A673 (cell line): ENCODE measurements around the gene AGBL4. TPM values are rescaled to one million over a fixed set of nuclear protein-coding genes. Genes with fewer than 3 reads are reported as not detected.

Experiments
- BruUV-seq: library from RNA; stranded (reverse); fragments of 400-500 nt; replicated peaks from 2 replicates; lab custom pipeline; 2021; lab: Mats Ljungman, UMichigan
- CTCF ChIA-PET: fragments of 300-600 bp; sonication (Branson Sonifier 250); formaldehyde crosslinking; loops from one replicate; lab custom pipeline; 2022; ENCODE audit warnings: antibody characterized with exemption; lab: Charles Lee
- POLR2A ChIA-PET: fragments of 300-600 bp; sonication (Branson Sonifier 250); formaldehyde crosslinking; loops from one replicate; lab custom pipeline; 2022; ENCODE audit warnings: antibody characterized with exemption; ENCODE audit not compliant: low non-redundant PET; lab: Charles Lee
- DNase-seq: peaks from one replicate; pipeline ENCODE4 v3.0.0-alpha.2; 2015; ENCODE audit warnings: low spot score
- H3K27ac ChIP-seq: fragments of 200-600 bp; sonication (generic); 2 replicates; pipeline ENCODE4 v1.5.1; 2016; ENCODE audit warnings: mixed run types, low read depth, mild to moderate bottlenecking, mixed read lengths, antibody characterized with exemption, low read length; ENCODE audit not compliant: poor library complexity, severe bottlenecking
- H3K27me3 ChIP-seq: fragments of 200-600 bp; sonication (generic); replicated peaks from 2 replicates; pipeline ENCODE4 v1.6.1; 2017; ENCODE audit warnings: mixed run types, low read depth, mild to moderate bottlenecking, mixed read lengths, antibody characterized with exemption, low read length; ENCODE audit not compliant: insufficient read depth, poor library complexity
- H3K36me3 ChIP-seq: fragments of 200-600 bp; sonication (generic); 2 replicates; pipeline ENCODE4 v1.6.1; 2016; ENCODE audit warnings: mixed run types, mild to moderate bottlenecking, mixed read lengths, antibody characterized with exemption, low read length; ENCODE audit not compliant: insufficient read depth, poor library complexity, severe bottlenecking
- H3K4me1 ChIP-seq: fragments of 200-600 bp; sonication (generic); 2 replicates; pipeline ENCODE4 v1.6.1; 2017; ENCODE audit warnings: mixed run types, mild to moderate bottlenecking, mixed read lengths, antibody characterized with exemption, low read length; ENCODE audit not compliant: insufficient read depth, poor library complexity, severe bottlenecking
- H3K4me3 ChIP-seq: fragments of 200-600 bp; sonication (generic); 2 replicates; pipeline ENCODE4 v1.5.1; 2016; ENCODE audit warnings: low read depth, mixed run types, mild to moderate bottlenecking, mixed read lengths, low read length; ENCODE audit not compliant: poor library complexity, severe bottlenecking
- H3K9me3 ChIP-seq: fragments of 200-600 bp; sonication (generic); 2 replicates; pipeline ENCODE4 v1.6.1; 2016; ENCODE audit warnings: mixed run types, low read depth, mild to moderate bottlenecking, mixed read lengths, antibody characterized with exemption, low read length; ENCODE audit not compliant: poor library complexity, severe bottlenecking
- CTCF ChIP-seq: fragments of 300-800, 200-600 bp; sonication (generic); conservative IDR thresholded peaks from 2 replicates; pipeline ENCODE4 v1.5.1; 2017; ENCODE audit warnings: low read depth, mild to moderate bottlenecking, antibody characterized with exemption, low read length, moderate library complexity, mixed read lengths
- EZH2 ChIP-seq: fragments of 200-600 bp; sonication (generic); IDR thresholded peaks from 2 replicates; pipeline ENCODE4 v1.6.1; 2017; ENCODE audit warnings: borderline replicate concordance, low read depth, mild to moderate bottlenecking, mixed read lengths, antibody characterized with exemption, low read length; ENCODE audit not compliant: poor library complexity, severe bottlenecking
- intact Hi-C: fragments of 100-400 bp; cut with micrococcal nuclease; formaldehyde crosslinking; loops from one replicate; pipeline ENCODE4 v1.10.0; 2022; ENCODE audit not compliant: unreplicated experiment
- total RNA-seq: library from RNA; stranded (reverse); gene quantifications from 2 replicates; pipeline ENCODE4 v1.2.3, GENCODE V29; 2021

Gene AGBL4
- total RNA-seq, 1 experiment from 2014 or later = 0.32 TPM

- no peak for DNase-seq
- Histone ChIP-seq H3K27ac (no peak overlapping the region), H3K4me1 (no peaks in the 10 kb centered on the region), H3K4me3 (no peak overlapping the region), H3K27me3 (no peaks in the 10 kb centered on the region), H3K9me3 (peaks cover 7% of the 10 kb centered on the region), H3K36me3 (no peaks in the 10 kb centered on the region)
- ChIA-PET CTCF (no interaction called here), POLR2A (no interaction called here)
- TF ChIP-seq CTCF (no peak), EZH2 (no peak)
- intact Hi-C loops = no loop called here
- BruUV-seq = no TSS peak
Measured at GRCh38 chr1:49200738-49201137, 823.0 kb downstream of the AGBL4 start.

GRCh38 chr1:49199564-49199963 lies 824.2 kb downstream of the AGBL4 start:
- no peak for DNase-seq
- intact Hi-C loops = no loop called here
- TF ChIP-seq EZH2 = no peak
- TF ChIP-seq CTCF = no peak
- no peak overlapping the region for H3K4me3 ChIP-seq
- ChIA-PET POLR2A (no interaction called here), CTCF (no interaction called here)
- no peaks in the 10 kb centered on the region for H3K4me1 ChIP-seq
- H3K27ac ChIP-seq = no peak overlapping the region
- peaks cover 7% of the 10 kb centered on the region for H3K9me3 ChIP-seq
- H3K27me3 ChIP-seq = no peaks in the 10 kb centered on the region
- BruUV-seq = no TSS peak
- no peaks in the 10 kb centered on the region for H3K36me3 ChIP-seq

- ChIA-PET CTCF (no interaction called here), POLR2A (no interaction called here)
- no TSS peak for BruUV-seq
- Histone ChIP-seq H3K27me3 (no peaks in the 10 kb centered on the region), H3K9me3 (peaks cover 4% of the 10 kb centered on the region), H3K36me3 (no peaks in the 10 kb centered on the region), H3K4me1 (no peaks in the 10 kb centered on the region), H3K4me3 (no peak overlapping the region), H3K27ac (no peak overlapping the region)
- TF ChIP-seq EZH2 (no peak), CTCF (no peak)
- intact Hi-C loops = no loop called here
- DNase-seq = no peak
Measured at GRCh38 chr1:49197081-49197480, 826.7 kb downstream of the AGBL4 start.
